ENCODE results near the gene CLDN11.

CLDN11 gene

GRCh38 chr3:170418422-170419398, at the start of gene CLDN11:
CLDN11 (plus strand) TSS chr3:170418868; CDS start chr3:170419067, 199 bp downstream.
- no peak for DNase-seq

- no peak for DNase-seq
Measured at GRCh38 chr3:170368921-170369320, 49.7 kb upstream of the CLDN11 start.

DNA sequence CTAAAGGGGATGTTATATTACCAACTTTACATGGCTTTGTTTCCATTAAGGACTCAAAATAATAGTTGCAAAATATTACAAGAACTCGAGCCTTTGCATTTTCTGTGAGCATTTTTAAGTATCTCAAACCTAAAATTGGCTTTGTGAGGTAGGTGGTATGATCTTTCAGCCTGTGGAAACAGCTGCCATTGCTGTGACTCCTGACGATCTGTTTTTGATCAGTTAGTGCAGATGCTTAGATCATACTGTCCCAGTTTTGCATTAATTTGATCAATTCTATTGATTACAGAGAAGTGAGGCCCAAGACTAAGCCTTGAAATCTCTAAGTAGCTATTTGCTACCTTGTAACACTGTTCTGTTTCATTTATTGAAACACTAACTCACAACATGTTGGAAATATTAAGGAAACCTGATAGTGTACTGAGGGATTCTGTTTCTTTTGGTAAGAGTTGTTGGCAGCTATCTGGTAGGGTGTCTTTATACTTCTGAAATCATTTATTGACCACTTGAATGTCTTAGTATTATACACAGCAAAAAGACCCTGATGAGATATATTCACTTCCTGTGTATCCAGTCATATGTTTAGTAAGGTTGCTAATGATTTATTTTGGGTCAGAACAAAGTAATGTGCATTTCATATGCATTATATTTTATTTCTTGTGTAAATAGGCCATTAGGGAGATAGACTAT, 46.3 kb upstream of the CLDN11 start:
- no peak for DNase-seq

DNA sequence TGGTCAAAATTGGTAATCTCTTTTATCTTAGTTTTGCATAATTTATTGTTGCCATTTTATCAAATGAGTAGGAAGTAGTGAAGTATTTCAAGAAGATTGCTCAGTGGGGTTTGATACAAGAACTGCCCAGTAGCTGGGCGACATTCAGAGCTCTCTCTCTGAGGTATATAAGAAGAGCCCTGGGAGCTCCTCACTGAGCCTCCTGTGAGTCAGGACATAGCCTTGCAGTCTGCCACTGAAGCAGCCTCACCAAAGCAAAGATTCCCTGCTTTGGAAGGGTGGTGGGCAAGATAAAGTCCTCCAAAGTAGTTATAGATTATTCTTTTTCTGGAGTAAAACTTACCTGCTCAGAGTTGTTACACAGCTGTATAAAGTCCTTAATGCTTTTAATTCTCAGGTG, 35.1 kb upstream of the CLDN11 start:
- no peak for DNase-seq

DNA sequence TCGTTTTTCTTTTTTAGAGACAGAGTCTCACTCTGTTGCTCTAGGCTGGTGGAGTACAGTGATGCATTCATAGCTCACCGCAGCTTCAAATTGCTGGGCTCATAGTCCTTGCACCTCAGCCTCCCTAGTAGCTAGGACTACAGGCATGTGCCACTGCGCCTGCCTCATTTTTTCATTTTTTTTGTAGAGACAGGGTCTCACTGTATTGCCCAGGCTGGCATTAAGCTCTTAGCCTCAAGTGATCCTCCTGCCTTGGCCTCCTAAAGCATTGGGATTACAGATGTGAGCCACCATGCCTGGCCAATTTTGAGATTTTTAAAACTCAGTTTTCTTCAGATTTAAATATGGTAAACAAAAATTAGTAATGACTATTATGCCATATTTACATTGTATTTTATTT, 32.2 kb upstream of the CLDN11 start:
- no peak for DNase-seq

DNA sequence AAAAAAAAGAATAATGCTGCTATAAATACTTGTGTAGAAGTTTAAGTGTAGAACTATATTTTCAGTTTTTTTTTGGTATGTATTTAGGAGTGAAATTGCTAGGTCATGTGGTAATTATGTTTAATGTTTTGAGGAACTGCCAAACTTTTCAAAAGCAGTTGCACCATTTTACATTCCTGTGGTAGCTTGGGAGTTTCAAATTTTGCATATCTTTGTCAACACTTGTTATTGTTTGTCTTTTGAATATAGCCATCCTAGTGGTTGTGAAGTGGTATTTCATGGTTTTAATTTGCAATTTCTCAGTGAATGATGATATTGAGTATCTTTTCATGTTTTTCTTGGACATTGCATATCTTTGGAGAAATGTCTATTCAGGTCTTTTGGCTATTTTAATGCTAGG, 30.7 kb upstream of the CLDN11 start:
- no peak for DNase-seq

- no peak for DNase-seq
Measured at GRCh38 chr3:170391108-170391507, 27.6 kb upstream of the CLDN11 start.

GRCh38 chr3:170397685-170398084, 21.0 kb upstream of the CLDN11 start:
- DNase-seq, result no peak

GRCh38 chr3:170405101-170405500, 13.6 kb upstream of the CLDN11 start:
- DNase-seq, result no peak

GRCh38 chr3:170410428-170411029, 8.1 kb upstream of the CLDN11 start:
- no peak for DNase-seq

DNA sequence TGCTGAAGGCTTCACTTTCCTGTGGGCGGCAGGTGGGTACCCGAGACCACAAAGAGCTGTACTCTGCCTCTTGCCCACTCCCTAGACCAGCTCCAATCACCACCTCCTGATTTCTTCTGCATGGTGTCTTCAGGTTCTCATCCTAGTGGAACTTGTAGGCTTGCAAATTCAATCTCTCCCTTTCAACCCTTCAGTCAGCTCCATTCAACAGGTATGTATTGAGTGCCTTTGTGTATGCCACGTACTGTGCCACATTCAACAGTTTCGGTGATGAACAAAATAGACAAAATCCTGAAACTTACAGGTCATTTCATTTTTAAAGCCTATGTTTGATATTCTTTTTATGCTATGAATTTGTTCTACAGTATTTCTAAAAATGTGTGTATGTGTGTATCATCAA, 5.4 kb upstream of the CLDN11 start:
- DNase-seq, result no peak

DNA sequence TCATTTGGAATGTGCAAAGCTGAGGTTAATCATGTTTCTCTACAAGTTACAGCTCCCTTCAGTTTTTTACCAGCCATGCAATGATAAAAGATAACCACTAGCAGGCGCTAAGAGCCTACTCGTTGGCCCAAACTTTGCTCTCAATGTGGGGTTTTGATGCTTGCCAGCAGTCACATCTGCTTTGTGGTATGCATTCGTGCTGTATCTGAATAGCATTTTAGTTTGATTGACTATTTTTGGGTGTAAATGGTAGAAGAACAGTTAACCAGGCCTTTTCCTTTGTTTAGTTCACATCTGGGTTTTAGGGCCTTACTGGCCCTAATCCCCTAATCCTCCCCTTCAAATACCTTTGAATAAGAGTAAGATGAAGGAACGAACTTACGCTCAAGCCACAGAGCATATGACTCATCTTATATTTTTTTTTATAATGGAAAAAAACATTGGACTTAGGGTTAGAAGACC, 4.4 kb upstream of the CLDN11 start:
- peak; percentile 17 for DNase-seq

DNA sequence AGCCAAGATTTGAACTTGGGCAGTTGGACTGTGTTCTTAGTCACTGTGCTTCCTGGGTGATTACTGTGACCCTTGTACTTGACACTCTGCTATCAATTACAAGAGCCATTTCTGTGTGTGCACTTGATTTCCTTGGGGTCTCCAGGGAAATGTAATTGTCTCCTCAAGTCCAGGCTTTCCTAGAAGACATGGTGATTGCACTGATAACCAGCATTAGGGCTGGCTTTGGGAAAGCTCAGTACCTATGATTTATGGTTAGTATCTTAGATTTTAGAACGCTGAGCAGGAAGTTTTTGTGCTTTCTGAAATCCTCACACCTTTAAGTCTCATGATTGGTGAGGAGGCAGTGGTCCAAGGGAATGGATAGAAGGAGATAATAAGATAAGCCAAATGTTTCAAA, 1.6 kb upstream of the CLDN11 start:
- DNase-seq, result no peak

- DNase-seq, result no peak
Measured at GRCh38 chr3:170419557-170420087, 954 bp downstream of the CLDN11 start.

DNA sequence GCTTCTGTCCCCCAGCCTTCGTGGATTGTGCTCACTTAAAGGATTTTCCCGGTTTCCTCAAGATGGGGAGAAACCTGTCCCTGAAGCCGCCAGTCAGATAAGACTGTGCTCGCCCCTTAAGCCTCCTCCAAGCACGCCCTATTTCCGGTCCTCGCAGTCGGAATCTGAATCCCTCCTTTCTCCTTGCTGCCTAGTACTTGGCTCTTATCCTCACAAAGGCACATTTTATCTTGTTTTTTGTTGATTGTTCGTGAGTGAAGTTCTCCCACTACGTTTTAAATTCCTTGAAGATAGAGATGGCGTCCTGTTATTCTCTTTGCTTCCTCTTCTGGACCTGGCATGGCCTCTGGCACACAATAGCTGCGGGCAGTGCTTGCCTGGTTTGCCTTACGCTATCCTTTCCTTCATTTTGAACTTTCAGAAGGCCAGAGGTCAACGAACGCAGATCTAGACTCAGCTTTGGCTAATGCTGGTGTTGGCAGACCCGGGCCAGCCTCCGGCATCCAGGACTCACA, 1.7 kb downstream of the CLDN11 start:
- no peak for DNase-seq

DNA sequence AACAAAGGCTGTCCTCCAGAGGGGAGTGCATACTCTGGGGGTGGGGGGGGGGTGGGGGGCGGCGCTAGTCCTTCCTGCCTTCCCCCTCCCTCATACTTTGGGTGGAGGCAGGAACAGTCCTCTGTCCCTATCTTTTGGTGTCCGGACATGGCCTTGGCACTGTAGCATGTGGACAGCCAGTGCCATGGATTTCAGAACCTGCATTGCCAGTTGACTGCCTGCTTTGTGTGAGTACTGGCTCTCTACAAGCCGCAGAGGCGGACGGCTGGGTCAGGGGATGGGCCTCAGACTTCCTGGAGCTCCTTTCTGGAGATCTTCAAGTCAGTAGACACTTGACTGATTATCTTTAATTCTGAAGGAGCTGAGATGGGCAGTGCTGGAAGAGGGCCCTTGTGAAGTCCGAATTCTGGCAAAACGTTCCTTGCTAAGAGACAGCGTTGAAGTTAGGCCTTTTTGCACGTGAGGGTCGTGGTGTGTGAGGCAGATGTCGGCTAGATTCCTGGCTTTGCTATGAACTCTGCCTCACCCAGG, 2.5 kb downstream of the CLDN11 start:
- DNase-seq, result no peak

DNA sequence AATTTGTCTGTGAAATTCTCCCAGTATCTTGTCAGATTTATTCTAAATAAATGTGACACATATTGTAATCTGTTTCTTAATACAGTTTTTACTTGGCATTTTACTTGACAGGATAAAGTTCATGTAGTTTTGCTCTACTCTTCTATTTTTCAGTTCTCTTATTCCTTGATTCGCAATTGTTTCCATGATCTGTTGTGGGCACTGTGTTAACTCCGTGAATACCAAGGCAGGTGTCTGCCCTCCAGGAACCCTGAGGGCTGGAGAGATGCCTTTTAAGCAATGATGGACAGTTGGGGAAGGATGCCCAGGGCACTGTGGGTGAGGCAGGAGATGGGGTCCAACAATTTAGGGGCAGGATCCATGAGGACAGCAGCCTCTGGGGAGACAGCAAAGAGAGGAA, 3.1 kb downstream of the CLDN11 start:
- DNase-seq, result no peak

GRCh38 chr3:170423001-170423615, 4.4 kb downstream of the CLDN11 start:
- no peak for DNase-seq

DNA sequence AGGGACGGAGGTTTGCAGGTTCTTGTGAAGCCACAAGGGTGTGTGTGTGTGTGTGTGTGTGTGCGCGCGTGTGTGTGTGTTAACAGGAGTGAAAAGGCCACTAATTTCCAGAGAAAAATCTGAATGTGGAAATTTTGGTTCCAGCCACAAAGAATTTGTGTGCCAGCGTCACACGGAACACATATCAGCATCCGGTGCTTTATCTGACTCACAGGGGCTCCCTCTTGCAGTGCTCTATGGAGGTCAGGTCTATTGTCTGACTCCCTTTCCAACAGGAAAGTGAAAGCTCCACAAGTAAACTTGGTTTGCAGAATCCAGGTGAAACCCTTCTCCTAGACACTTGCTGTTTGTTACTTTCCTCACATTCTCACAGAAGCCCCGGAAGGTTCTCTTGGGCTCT, 6.2 kb downstream of the CLDN11 start:
- no peak for DNase-seq

DNA sequence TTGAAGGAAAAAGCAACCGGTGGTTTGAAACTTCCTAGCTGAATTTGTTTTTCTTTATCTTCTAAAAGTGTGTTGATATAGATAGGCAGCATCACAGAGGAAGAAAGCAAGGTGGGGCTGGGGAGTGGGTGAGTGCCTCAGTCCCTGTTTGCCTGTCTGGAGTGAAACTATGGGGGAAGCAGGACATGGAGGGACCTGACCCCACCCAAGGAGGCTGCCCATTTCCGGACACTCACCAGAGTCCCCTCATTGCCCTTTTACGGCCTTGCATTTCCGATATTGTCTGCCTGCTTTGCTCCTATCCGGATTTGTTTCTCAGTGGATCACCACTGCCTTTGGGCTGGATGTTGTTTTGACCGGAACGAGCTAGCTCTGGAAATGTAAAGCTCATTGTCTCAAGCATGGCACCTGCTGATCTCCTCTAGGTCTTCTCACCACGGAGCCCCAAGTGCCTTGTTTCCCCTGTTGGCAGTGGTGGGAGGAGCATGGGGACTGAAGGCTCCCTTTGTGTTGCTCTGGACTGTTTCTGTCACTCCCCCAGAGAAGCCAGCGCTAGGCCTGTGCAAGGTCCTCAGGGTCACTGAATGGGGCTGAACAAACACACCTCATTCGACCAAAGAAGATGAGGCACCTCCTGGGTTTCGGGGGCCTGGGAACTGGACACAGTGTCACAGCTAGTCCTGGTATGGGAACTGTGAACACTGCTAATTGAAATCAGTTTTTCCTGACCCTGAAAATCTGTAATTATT, 7.0 kb downstream of the CLDN11 start:
- DNase-seq, result no peak

DNA sequence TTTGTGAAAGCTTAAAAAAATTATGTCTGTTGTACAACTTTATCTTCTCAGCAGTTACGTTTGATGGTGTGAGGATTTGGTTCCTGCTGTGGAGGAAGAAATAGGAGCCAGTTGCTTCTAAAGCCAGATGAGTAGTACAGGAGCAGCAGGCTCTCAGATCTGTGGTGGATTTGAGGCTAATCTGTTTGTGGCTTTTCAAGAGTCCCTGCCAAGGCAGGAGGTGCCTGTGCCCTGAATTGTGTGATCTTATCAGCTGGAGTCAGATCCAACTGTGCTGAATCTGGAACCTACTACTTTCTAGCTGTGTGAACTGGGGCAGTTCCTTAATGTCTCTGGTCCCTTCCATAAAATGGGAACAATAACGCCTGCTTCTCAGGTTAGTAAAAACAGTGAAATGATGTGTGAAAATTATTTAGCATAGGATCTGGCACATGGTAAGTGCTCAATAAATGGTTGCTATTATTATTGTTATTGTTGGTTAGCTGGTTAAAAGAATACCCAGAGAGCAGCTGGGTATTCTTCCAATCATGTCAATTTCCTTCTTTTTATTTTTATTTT, 7.7 kb downstream of the CLDN11 start:
- DNase-seq, result no peak
